IPS-NIHi7 (cell line): ENCODE data around the gene INS.

ENCODE experiments used
- DNase-seq: peaks from one replicate; pipeline ENCODE4 v3.0.0; 2012; ENCODE audit warnings: mixed read lengths; ENCODE audit errors: extremely low spot score

INS gene

DNA sequence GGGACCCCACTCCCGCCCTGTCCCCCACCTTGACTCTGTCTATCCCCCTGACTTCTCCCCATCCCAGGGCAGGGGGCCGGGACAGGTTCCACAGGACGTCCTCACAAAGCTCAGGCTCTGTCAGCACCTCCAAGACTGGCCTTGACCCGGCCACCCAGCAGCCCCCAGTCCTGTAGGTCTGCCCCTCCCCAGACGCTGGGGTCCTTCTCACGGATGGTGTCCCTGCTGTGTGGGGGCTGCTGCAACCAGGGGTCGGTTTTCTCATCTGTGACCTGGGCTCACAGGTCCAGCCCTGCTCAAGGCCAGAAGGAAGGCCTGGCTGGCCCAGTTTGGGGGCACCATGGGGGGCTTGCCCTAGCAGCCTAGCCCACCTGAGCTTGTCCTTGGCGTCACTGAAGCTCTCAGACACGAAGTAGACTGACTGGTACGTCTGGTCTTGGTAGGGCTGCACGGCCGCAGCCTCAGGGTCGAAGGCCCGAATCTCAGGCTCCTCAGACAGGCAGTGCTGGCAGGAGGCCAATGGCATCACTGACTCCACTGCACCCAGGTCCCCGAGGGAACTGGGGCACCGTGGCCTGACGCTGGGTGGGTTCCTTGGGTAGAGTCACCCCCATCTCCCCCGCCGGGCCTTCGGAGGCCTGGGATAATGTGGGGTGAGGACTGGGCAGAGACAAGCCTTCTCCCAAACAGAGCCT, 4.0 kb upstream of the INS start:
- DNase-seq, result no peak

DNA sequence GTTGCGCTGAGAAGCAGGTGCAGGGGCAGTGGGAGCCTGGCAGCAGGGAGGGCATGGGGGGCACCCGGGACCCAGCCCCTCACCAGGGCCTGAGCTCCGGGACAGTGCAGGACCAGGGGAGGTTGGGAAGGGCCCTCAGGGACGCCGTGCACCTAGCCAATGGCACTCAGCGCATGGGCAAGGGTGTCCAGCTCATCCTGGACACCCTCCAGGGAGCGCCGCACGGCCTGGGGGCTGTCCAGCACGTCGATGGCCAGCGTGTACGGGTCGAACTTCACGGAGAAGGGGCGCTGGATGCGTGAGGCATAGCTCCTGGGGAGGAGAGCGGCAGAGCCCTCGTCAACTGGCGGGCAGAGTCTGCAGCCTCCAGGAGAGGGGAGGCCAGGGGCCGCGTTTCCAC, 3.1 kb upstream of the INS start:
- DNase-seq, result no peak

DNA sequence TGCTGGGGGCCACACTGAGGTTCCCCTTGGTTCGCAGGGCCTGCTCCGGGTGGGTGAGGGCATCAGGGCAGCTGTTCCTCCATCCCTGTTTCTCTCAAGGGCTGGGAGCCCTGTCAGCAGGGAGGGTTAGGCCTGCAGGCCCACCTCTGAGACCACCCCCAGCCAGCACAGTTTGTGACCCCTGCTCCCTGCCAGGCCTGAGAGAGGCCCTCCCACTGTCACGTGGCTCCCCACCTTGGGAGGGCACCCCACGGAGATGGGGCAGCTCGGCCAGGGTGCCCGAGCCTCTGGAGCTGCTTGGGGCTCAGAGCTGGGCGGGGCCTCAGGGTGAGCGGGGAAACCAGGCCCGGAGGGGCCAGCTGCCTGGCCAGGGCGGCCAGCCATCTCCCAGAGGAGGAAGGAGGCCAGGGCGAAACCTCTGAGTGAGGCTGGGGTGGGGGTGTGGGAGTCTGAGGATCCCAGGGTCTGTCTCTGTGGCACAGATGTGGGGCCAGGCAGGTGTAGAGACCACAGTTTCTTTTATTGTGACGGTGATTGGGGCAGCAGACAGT, 2.5 kb upstream of the INS start:
- no peak for DNase-seq

DNA sequence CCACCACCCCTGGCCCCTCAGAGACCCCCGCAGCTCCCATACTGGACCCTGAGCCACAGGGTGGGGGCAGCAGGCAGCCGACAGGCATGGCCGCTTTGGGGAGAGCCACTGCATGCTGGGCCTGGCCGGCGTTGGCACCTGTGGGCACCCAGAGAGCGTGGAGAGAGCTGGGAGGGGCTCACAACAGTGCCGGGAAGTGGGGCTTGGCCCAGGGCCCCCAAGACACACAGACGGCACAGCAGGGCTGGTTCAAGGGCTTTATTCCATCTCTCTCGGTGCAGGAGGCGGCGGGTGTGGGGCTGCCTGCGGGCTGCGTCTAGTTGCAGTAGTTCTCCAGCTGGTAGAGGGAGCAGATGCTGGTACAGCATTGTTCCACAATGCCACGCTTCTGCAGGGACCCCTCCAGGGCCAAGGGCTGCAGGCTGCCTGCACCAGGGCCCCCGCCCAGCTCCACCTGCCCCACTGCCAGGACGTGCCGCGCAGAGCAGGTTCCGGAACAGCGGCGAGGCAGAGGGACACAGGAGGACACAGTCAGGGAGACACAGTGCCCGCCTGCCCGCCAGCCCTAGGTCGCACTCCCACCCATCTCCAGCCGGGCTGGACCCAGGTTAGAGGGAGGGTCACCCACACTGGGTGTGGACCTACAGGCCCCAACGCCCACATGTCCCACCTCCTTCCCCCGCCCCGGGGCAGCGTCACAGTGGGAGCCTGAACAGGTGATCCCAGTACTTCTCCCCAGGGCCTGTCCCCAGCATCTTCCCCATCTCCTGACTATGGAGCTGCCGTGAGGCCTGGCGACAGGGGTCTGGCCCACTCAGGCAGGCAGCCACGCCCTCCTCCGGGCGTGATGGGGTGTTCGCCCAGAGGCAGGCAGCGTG, 1.2 kb downstream of the INS start:
- DNase-seq, result no peak

DNA sequence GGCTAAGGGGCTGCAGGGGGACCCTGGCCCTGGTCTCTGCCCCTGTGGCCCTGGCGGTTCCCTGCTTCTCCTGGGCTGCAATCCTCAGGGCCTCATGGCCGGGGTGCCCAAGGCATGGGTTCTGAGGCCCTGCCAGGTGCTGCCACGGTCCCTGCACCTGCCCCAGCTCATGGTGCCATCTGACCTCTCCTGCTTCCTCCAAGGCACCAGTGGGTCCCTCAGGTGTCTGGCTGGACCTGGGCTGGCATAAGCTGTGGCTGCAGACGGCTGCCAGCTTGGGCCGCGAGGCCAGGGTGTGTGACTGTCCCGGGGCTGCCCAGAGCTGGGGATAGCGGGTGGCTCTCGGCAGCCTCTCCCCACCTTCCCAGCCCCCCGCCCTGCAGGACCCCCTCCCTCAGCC, 2.0 kb downstream of the INS start:
- DNase-seq, result no peak

DNA sequence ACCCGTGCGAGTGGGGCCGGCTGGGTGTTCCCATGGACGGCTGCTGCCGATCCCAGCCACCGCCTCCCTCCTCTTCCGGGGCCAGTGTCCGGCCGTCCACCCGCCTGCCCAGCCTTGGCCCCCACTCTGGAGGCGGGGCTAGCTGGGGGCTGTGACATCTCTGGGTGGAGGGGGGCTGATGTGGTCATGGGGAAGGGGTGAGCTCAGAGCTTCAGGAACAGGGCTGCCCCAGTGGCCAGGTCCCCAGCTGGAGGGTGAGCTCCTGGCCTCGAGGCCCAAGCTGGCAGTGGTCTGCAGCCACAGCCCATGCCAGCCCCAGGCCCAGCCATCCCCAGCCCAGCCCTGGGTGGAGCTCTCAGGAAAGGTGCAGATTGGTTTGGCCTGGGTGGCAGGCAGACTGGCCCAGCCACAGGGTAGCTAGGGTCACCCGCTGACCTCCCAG, 2.7 kb downstream of the INS start:
- no peak for DNase-seq

DNA sequence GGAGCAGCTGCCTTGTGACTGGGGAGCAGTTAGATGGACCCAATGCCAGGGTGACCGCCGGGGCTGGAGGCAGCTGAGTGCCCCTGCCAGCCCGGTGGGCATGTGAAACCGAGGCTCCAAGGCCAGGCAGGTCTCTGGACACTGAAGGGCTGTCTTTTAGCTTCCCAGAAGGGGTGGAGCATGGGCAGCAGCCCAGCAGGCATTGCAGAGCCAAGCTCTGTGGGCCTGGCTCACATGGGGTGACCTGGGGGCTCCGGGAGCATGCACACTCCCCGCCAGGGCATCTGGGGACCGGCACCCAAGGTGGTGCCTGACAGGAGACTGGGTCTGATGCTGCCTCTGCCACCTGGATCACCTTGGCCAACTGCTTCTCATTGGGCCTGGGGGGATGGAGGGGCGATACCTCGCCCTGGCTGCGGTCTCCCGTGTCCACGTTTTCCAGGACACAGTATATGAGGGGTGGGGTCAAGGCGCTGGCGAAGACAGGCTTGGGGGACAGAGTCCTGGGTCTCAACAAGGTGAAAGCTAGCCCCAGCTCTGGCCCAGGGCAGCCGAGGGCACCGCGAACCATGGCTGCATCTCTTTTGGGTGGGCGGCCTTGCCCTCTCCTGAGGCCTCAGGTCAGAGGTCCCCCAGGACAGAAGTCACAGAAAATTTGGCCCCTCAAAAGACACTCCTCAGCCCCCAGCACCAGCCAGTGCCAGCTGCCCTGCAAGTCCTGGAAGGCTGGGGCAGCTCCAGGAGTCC, 3.5 kb downstream of the INS start:
- no peak for DNase-seq

DNA sequence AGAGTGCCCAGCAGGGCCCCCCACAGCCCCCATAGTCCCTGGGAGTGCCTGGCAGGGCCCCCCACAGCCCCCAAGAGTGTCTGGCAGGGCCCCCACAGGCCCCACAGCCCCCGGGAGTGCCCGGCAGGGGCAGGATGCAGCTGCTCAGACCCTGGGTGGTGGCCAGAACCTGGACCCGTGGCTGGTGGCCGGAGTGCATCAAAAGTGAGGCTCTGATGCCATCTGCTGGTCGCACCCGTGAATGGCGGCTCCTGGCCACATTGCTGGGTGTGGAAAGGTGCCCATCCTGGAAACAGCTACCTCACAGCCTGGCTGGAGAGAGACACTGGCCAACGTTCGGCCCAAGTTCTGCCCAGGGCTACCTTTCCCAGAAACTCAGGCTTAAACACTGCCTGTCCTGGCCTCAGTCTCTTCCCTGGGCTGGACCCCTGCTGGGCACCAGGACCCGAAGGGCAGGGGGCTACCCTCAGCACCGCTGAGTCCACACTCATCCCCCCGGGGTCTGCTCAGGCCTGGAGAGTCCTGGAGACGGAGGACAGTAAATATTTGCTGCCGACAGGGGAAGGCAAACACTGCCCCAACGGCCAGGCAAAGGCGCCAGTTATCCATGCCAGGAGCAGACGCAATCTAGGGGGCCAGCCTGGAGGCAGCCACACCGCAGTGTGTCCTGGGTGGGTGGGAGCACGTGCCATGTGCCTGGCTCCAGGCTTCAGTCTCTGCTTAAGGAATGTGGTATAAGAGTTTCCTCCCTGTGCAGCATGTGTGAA, 4.4 kb downstream of the INS start:
- peak; percentile 92 for DNase-seq

DNA sequence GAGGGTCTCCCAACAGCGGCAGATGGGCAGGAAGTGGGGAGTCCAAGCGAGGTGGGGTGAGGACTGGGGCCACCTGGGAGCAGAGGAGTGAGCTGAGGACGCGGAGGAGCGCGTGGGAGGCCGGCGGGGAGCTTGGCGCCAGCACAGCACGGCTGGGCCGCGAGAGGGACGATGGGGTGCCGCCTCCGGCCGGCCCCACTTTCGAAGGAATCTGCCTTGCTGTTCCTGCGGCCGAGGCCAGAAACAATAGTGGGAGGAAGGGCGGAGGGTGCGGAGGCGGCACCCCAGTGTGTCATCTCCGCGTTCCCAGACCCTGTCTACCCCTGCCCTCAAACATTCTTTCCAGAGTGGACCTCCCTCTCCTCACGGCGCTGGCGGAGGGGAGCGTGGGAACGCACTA, 5.5 kb downstream of the INS start:
- no peak for DNase-seq

DNA sequence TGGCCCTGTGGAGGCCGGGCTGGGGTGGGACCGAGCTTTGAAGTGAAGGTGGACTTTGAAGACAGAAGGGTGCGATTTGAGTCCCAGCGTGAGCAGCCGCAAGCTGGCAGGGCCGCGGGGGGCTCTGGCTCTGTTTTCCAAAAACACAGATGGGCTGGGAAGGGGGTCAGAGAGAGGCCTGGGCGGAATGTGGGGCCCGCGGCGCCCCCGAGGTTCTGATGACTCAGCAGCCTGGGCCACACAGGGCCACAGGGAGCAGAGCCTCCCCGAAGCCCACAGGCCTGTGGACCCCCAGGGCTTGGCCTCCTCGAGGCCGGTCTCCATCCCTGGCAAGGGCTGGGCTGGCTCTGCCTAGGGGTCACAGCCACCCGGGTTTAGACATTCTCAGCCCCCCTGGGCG, 6.1 kb downstream of the INS start:
- no peak for DNase-seq

DNA sequence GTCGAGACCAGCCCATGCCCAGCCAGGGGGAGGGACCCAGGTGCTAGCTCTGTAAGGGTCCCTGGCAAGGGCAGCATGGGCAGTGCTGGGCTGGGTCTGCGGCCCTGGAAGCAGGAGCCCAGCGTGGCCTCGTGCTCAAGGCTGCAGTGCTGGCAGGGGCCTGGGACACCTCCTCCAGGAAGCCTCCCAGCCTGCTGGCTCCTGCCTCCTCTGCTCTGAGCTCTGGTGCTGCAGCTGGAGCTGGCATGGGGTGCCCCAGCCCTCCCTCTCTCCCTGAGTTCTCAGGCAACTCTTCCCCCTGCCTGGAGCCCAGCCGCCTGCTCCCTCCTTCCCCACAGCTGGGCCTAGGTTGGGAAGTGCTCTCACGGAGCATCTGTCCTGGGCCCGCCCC, 6.8 kb downstream of the INS start:
- no peak for DNase-seq

DNA sequence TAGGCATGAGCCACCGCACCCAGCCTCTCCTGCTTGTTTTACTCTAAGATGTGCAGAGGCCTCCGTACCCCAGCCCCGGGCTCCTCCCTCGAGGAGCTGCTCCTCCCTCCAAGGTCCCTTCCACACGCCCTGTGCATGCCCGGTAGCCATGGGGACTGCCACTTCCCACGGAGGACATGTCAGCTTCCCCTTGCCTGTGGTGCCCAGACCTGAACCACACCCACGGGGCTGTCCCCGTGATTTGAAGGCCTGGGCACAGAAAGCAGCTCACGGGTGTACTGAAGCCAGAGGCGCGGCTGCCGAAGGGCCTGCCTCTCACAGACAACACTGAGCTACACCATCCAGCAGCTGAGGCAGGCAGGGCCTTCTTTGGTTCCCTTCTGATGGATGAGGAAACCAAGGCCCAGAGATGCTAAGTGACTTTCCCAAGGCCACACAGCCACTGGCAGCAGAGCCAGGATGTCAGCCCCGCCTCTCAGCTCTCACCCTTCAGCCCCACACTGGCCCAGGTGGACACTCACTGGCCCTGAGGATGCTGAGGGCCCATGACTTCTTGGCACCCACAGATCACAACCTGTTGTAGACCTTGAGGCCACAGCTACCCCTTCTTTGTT, 7.3 kb downstream of the INS start:
- DNase-seq, result no peak

DNA sequence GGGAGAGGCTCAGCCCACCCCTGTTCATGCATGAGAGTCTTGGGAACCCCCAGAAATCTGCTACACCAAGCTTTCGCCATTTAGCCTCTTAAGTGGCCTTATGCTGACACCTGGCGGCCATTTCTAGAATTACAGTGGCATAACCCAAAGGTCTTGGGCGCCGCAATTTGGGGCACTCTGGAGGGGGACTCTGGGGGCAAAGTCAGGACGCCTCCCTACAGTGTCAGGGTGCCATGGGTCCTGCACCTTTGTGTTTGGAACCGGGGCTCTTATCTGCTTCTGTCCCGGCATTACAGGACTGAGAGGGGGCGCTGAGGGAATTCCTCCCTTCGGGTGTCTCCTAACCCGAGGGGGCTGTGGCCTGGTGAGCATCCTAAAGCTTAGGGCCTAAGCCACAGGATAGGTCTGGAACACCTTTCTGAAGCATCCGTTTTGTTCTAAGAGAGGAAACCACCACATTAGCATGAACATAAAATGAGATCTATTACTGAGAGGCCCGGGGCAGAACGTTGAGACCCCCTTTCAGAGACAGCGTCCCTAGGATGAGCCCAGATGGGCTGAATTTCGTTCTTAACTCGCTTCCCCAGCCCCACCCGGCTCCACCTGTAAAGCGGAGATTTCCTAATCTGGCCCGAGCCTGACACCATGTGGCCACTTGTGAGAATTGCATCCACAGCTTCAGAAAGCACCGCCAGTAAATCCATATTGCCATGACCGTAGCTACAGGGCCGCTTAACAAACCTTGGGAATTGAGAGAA, 9.3 kb downstream of the INS start:
- DNase-seq, result peak; percentile 89

DNA sequence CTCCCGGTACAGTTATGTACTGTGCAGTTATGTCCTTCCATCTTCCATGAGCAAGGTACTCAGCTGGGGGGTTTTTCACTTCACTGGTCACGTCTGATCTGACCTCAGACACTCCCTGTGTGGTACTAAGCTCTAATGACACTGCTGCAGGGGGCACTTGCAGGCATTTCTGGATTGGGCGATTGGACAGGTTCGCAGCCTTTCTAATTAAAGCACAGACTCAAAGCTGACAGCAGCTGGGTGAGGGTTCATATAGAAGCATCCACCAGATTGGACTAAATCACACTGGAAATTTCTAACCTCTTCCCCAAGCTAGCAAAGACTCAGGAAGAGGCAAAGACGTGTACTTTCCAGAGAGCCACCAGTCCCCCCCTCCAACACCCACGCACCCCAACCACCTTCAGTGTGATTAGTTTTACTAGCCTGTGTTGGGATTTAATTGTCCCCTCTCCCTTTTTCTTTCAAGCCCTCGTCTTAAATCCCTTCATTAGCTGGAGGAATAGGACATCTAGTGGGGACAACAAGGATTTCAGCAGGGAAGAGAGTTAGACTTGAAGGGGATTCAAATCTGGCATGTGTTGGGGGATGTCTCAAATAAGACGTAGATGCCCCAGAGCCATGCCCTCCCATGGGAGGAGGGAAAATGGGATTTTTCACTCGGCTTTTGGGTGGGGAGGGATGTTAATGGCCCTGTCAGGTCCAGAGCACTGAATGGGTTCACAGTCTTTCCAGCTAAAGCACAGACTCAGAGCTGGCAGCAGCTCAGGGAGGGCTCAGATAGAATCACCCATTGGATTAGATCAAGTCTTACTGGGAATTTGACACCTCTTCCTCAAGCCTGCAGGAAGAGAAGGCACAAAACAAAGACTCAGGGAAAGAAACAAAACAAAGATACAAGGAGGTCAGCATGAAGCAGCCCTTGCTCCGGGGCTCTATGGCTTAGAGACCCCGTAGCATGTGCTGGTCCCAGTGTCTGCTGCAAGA, 10.9 kb downstream of the INS start:
- peak; percentile 62 for DNase-seq

DNA sequence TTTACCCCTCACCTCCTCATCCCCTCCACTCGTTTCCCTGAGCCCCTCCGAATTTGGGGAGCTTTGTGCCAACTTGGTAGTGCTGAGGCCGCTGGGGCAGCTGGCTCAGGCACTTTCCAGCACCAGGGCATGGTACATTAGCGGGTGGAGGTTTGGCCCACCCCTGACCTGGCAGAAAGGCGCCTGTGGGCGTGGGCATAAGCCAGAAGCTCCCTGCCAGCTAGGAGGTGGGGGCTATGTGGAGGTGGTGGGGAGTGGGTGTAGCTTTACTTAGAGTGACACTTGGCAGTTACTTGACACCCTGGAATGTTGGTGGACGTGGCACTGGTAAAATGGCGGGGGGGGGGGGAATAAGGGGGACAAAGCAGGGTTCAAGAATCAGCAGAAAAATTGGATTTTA, 11.5 kb downstream of the INS start:
- no peak for DNase-seq

DNA sequence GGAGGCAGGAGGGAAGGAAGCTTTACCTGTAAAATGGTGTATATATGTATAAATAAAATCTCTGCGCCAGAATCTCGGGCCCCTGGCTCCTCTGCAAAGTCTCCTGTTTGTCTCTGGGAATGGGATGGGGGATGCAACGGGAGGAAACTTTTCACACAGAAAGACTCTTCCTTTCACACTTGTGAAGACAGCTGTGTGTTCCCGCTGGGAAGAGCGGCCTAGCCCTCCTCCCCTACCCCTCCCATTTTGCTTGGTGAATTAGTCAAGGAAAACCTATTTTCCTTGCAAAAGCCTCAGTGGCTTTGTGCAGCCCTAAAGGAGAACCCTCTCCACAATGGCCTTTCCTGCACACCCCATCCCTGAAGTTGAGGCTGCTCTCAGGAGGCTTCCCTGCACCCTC, 12.4 kb downstream of the INS start:
- no peak for DNase-seq

DNA sequence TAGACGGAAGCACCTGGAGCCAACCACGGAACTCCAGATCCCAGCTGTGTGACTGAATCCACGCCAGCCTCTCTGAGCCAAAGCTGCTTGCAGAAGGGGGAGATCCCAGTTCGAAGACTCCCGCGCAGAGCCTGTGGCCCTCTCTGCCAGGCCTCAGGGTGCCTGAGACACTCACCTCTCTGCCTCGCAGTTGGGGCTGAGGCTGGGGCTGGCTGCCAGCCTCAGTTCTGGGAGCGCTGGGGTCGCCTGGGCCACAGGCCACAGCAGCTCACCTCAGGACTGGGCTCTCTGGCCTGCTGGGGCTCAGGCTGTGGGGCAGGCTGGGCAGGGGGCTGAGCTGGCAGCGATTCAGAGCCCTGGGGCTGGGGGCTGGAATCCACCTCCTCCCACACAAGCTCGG, 13.6 kb downstream of the INS start:
- no peak for DNase-seq

DNA sequence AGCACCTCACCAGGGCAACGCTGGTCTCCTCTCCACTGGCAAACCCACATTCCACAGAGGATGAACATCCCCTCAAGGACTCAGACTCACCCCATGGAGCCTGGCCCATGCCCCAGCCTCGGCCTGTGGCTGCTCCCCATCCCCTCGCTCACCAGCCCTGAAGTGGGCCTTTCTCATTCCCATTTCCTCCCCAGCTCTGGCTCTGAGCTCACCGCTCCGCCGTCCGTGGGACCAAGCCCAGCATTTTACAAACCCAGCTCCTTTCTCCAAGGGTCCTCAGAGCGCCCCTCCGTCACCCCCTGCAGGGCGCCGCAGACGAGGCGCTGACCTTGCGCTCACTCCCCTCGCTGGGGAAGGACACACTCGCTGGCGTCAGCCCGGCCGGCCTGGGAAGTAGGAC, 15.0 kb downstream of the INS start:
- DNase-seq, result no peak
